Endothelial cell of umbilical vein (primary cell): ENCODE data around the gene TSEN54.

ENCODE experiments used
- CTCF ChIP-seq, 2 donors: IDR thresholded peaks; 1 replicate in 1 of 2; 2 replicates in 1 of 2; pipeline ENCODE4 v1.5.1; 2011; ENCODE audit warnings: low read length in 2 of 2, mild to moderate bottlenecking in 2 of 2, moderate library complexity in 2 of 2, control low read depth in 1 of 2, inconsistent platforms in 1 of 2, low read depth in 1 of 2; ENCODE audit not compliant: insufficient read depth in 1 of 2; ENCODE audit errors: extremely low read depth in 1 of 2
- POLR2A ChIP-seq: IDR thresholded peaks from 2 replicates; pipeline ENCODE4 v1.6.1; 2012; ENCODE audit warnings: low read depth, mild to moderate bottlenecking, control low read depth, low read length
- POLR2AphosphoS5 ChIP-seq: IDR thresholded peaks from 2 replicates; pipeline ENCODE4 v1.6.1; 2012; ENCODE audit warnings: low read depth, mild to moderate bottlenecking, control low read depth, low read length, moderate library complexity; ENCODE audit not compliant: insufficient read depth

GRCh38 chr17:75475144-75475835 lies 41.0 kb upstream of the TSEN54 start:
- TF ChIP-seq POLR2A (no peak), POLR2AphosphoS5 (no peak), CTCF (IDR thresholded peaks at IDR 0.05; ENCODE audit: extremely low read depth in 1 of 2, insufficient read depth in 1 of 2, low read depth in 1 of 2, low read length in 2 of 2) (no peak)
